ENCODE measurements around the gene SSTR5.

The SSTR5 gene

DNA sequence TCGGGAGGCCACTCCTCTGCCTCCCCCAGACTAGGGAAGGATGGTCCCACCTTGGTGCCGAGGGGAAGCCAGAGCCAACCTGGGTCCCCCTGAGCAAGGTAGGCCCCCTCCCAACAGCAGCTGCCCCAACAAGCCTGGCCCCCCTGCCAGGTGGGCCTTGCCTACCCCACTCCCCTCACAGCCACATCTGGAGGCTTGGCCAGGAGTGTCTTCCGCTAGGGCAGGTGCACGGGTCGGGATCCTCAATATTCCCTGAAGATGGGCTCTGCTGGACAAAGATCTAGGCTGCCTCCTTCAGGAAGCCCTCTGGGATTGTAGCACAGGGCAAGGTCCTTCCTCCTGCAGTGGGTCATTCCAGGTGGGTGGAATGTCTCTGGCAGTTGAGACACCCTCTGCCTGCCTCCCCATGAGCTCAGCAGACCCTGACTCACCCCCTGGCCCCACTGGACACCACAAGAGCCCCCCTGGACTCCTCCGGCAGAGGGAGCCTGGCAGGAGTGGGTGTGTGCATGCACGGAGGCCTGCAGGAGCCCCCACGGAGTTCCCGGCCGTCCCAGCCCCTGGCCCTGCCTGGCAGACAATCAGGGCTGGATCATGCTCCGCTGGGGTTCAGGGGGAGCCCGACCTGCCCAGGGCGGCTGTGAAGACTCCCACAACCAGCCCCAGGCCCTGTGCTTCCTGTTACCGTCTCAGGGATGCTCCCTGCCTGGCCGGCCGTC, 23.1 kb downstream of the SSTR5 start:
- Histone ChIP-seq H3K23ac (ENCODE audit: low read length) (no peak overlapping the region), H2BK120ac (ENCODE audit: insufficient read depth, low read length, poor library complexity) (no peak overlapping the region), H3K4me2 (ENCODE audit: low read length) (no peak overlapping the region), H3K79me2 (ENCODE audit: control insufficient read depth, insufficient read depth, low read length, poor library complexity) (no peaks in the 10 kb centered on the region), H2BK5ac (ENCODE audit: low read depth, low read length, poor library complexity) (no peak overlapping the region), H3K4me1 (ENCODE audit: control insufficient read depth in 1 of 2, insufficient read depth in 2 of 2, low read length in 2 of 2) (no peaks in the 10 kb centered on the region), H4K8ac (ENCODE audit: low read depth, low read length) (no peak overlapping the region), H3K4ac (ENCODE audit: low read depth, low read length) (no peak overlapping the region), H3K27ac (ENCODE audit: low read depth, low read length) (no peak overlapping the region), H3K4me3 (ENCODE audit: low read depth, low read length) (no peak overlapping the region), H2BK12ac (ENCODE audit: low read length) (no peak overlapping the region), H3K9me3 (ENCODE audit: insufficient read depth, low read depth, low read length) (peaks cover 2% of the 10 kb centered on the region), H2AFZ (ENCODE audit: insufficient read depth, low read length, poor library complexity) (no peak overlapping the region), H4K12ac (ENCODE audit: low read depth, low read length) (no peak overlapping the region), H3K79me1 (ENCODE audit: low read length) (no peaks in the 10 kb centered on the region), H3K18ac (ENCODE audit: low read length) (no peak overlapping the region), H3K27me3 (ENCODE audit: insufficient read depth, low read length) (no peaks in the 10 kb centered on the region), H3K14ac (ENCODE audit: low read length) (no peak overlapping the region), H3K36me3 (ENCODE audit: control insufficient read depth in 1 of 2, insufficient read depth in 2 of 2, low read length in 2 of 2) (no peaks in the 10 kb centered on the region), H2AK5ac (ENCODE audit: low read length) (no peak overlapping the region), H3K9ac (ENCODE audit: low read length) (no peak overlapping the region), H4K91ac (ENCODE audit: low read depth, low read length) (no peak overlapping the region)
- WGBS (ENCODE audit: extremely low coverage, insufficient coverage, insufficient read length), result no CpG with 5 or more reads among the region's 16 CpGs
- no peak for DNase-seq

DNA sequence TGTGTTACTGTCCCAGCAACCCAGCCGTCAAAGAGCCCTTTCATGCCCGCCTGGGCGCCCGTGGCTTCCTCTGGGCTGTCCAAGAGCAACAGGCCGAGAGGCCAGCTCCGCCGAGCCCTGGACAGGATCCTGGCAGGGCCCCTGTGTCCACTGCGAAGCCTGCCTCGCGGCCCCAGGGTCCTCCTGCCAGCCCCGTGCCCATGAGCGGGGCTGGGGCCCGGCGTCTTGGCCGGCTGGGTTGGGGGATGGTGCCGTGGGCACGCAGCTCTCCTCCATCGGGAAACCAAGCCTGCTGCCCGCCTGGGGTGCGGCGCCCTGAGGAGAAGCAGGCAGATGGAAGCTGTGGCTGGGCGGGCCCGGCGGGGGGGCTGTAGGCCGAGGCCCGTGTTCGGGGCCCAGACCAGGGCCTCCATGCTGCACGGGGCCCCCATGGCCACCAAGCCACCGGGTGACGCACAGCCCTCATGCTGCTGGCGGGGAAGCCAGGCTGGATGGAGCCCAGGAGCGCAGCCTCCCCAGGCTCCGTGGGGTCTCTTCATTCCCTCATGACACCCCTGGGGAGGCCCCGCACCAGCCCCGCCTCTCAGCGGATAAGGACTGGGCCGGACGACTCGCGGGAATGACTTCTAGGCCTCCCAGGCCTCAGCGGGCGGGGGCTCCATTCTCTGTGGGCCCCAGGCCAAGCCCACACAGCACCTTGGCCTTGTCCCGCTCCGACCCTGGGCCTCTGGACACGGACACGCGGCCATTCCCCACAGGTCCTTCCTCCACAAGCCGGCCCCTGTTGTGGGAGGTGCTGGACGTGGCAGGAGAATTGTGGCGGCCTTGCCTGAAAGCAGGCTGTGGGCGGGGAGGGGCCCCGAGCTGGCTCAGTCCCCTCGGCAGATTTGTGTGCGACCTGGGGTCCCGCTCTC, 23.9 kb downstream of the SSTR5 start, which contains the start of gene C1QTNF8:
C1QTNF8 (minus strand) TSS at position 76 of the 914 bp plus-strand sequence. CDS start 1,322 bp downstream, outside the sequence.
- Histone ChIP-seq H2AK5ac (ENCODE audit: low read length) (no peak within 1 kb of the TSS), H3K18ac (ENCODE audit: low read length) (no peak within 1 kb of the TSS), H4K8ac (ENCODE audit: low read depth, low read length) (no peak within 1 kb of the TSS), H3K9me3 (ENCODE audit: insufficient read depth, low read depth, low read length) (peaks cover 2% of the 10 kb centered on the region), H4K91ac (ENCODE audit: low read depth, low read length) (no peak within 1 kb of the TSS), H2AFZ (ENCODE audit: insufficient read depth, low read length, poor library complexity) (no peak within 1 kb of the TSS), H4K12ac (ENCODE audit: low read depth, low read length) (no peak within 1 kb of the TSS), H2BK5ac (ENCODE audit: low read depth, low read length, poor library complexity) (no peak within 1 kb of the TSS), H3K36me3 (ENCODE audit: control insufficient read depth in 1 of 2, insufficient read depth in 2 of 2, low read length in 2 of 2) (no peaks in the 10 kb centered on the region), H3K4me1 (ENCODE audit: control insufficient read depth in 1 of 2, insufficient read depth in 2 of 2, low read length in 2 of 2) (no peaks in the 10 kb centered on the region), H2BK120ac (ENCODE audit: insufficient read depth, low read length, poor library complexity) (no peak within 1 kb of the TSS), H3K27ac (ENCODE audit: low read depth, low read length) (no peak within 1 kb of the TSS), H3K4me3 (ENCODE audit: low read depth, low read length) (no peak within 1 kb of the TSS), H3K9ac (ENCODE audit: low read length) (no peak within 1 kb of the TSS), H3K79me2 (ENCODE audit: control insufficient read depth, insufficient read depth, low read length, poor library complexity) (no peaks in the 10 kb centered on the region), H3K14ac (ENCODE audit: low read length) (no peak within 1 kb of the TSS), H3K23ac (ENCODE audit: low read length) (no peak within 1 kb of the TSS), H3K4ac (ENCODE audit: low read depth, low read length) (no peak within 1 kb of the TSS), H2BK12ac (ENCODE audit: low read length) (no peak within 1 kb of the TSS), H3K4me2 (ENCODE audit: low read length) (no peak within 1 kb of the TSS), H3K27me3 (ENCODE audit: insufficient read depth, low read length) (no peaks in the 10 kb centered on the region), H3K79me1 (ENCODE audit: low read length) (no peaks in the 10 kb centered on the region)
- no peak for DNase-seq
- no CpG with 5 or more reads among the region's 55 CpGs for WGBS (ENCODE audit: extremely low coverage, insufficient coverage, insufficient read length)

DNA sequence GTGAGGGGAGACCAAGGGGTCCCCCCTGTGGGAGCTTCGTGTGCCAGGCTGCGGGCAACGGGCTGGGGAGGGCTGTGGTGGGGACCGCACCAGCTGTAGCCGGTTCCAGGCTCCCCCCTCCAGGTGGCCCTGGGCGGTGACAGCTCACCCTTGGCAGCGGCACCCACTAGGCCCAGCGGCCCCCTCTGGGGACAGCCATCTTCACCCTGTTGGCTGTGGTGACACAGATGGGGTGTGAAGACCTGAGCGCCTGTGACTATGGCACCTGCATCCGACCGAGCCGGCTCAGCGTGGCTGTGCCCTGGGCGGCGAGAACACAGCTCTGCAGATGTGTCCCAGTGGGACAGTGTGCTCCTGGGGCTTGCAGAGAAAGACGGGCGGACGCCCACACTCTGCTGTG, 24.6 kb downstream of the SSTR5 start:
- Histone ChIP-seq H2BK5ac (ENCODE audit: low read depth, low read length, poor library complexity) (no peak overlapping the region), H4K12ac (ENCODE audit: low read depth, low read length) (no peak overlapping the region), H3K36me3 (ENCODE audit: control insufficient read depth in 1 of 2, insufficient read depth in 2 of 2, low read length in 2 of 2) (no peaks in the 10 kb centered on the region), H3K4me1 (ENCODE audit: control insufficient read depth in 1 of 2, insufficient read depth in 2 of 2, low read length in 2 of 2) (no peaks in the 10 kb centered on the region), H2AK5ac (ENCODE audit: low read length) (no peak overlapping the region), H3K14ac (ENCODE audit: low read length) (no peak overlapping the region), H3K4me2 (ENCODE audit: low read length) (no peak overlapping the region), H3K23ac (ENCODE audit: low read length) (no peak overlapping the region), H3K79me1 (ENCODE audit: low read length) (no peaks in the 10 kb centered on the region), H4K91ac (ENCODE audit: low read depth, low read length) (no peak overlapping the region), H2BK12ac (ENCODE audit: low read length) (no peak overlapping the region), H3K27me3 (ENCODE audit: insufficient read depth, low read length) (no peaks in the 10 kb centered on the region), H3K79me2 (ENCODE audit: control insufficient read depth, insufficient read depth, low read length, poor library complexity) (no peaks in the 10 kb centered on the region), H3K27ac (ENCODE audit: low read depth, low read length) (no peak overlapping the region), H3K4me3 (ENCODE audit: low read depth, low read length) (no peak overlapping the region), H2BK120ac (ENCODE audit: insufficient read depth, low read length, poor library complexity) (no peak overlapping the region), H2AFZ (ENCODE audit: insufficient read depth, low read length, poor library complexity) (no peak overlapping the region), H3K9ac (ENCODE audit: low read length) (no peak overlapping the region), H3K4ac (ENCODE audit: low read depth, low read length) (no peak overlapping the region), H3K9me3 (ENCODE audit: insufficient read depth, low read depth, low read length) (no peaks in the 10 kb centered on the region), H3K18ac (ENCODE audit: low read length) (no peak overlapping the region), H4K8ac (ENCODE audit: low read depth, low read length) (no peak overlapping the region)
- no CpG with 5 or more reads among the region's 18 CpGs for WGBS (ENCODE audit: extremely low coverage, insufficient coverage, insufficient read length)
- no peak for DNase-seq

DNA sequence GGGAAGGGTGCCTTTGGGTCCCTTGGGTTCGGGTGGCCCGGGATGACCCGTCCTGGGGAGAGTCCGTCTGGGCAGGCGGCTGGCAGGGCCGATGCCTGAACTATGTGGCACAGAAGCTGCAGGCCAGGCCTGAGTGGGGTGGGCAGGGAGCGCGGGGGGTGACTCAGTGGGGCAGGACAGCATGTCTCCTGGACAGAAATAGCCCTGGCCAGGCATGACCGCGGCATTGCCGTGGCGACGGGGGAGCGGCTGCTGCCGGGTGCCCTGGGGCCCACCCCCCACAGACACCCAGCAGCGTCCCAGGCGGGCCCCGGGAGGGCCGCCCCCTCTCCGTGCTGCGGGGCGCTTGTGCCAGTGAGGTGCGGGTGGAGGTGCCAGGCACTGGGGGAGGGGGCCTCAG, 25.3 kb downstream of the SSTR5 start:
- WGBS (ENCODE audit: extremely low coverage, insufficient coverage, insufficient read length), result no CpG with 5 or more reads among the region's 23 CpGs
- H4K12ac ChIP-seq (ENCODE audit: low read depth, low read length), result no peak overlapping the region

More for the DNA sequence above, 25.3 kb downstream of the SSTR5 start:
- no peak overlapping the region for H3K4me2 ChIP-seq (ENCODE audit: low read length)
- no peak overlapping the region for H3K4ac ChIP-seq (ENCODE audit: low read depth, low read length)
- H3K18ac ChIP-seq (ENCODE audit: low read length), result no peak overlapping the region
- H3K9ac ChIP-seq (ENCODE audit: low read length), result no peak overlapping the region
- no peak overlapping the region for H4K8ac ChIP-seq (ENCODE audit: low read depth, low read length)
- no peak overlapping the region for H2AFZ ChIP-seq (ENCODE audit: insufficient read depth, low read length, poor library complexity)
- no peak overlapping the region for H3K27ac ChIP-seq (ENCODE audit: low read depth, low read length)
- no peaks in the 10 kb centered on the region for H3K27me3 ChIP-seq (ENCODE audit: insufficient read depth, low read length)
- H3K79me2 ChIP-seq (ENCODE audit: control insufficient read depth, insufficient read depth, low read length, poor library complexity), result no peaks in the 10 kb centered on the region
- no peak overlapping the region for H2BK12ac ChIP-seq (ENCODE audit: low read length)
- H3K4me1 ChIP-seq (ENCODE audit: control insufficient read depth in 1 of 2, insufficient read depth in 2 of 2, low read length in 2 of 2), result no peaks in the 10 kb centered on the region
- H3K36me3 ChIP-seq (ENCODE audit: control insufficient read depth in 1 of 2, insufficient read depth in 2 of 2, low read length in 2 of 2), result no peaks in the 10 kb centered on the region
- H2BK120ac ChIP-seq (ENCODE audit: insufficient read depth, low read length, poor library complexity), result no peak overlapping the region
- no peak overlapping the region for H4K91ac ChIP-seq (ENCODE audit: low read depth, low read length)
- no peaks in the 10 kb centered on the region for H3K79me1 ChIP-seq (ENCODE audit: low read length)
- no peak overlapping the region for H2BK5ac ChIP-seq (ENCODE audit: low read depth, low read length, poor library complexity)
- H3K4me3 ChIP-seq (ENCODE audit: low read depth, low read length), result no peak overlapping the region
- H3K14ac ChIP-seq (ENCODE audit: low read length), result no peak overlapping the region
- no peaks in the 10 kb centered on the region for H3K9me3 ChIP-seq (ENCODE audit: insufficient read depth, low read depth, low read length)
- DNase-seq, result no peak
- no peak overlapping the region for H2AK5ac ChIP-seq (ENCODE audit: low read length)
- H3K23ac ChIP-seq (ENCODE audit: low read length), result no peak overlapping the region
